ENCODE data around the gene NFE2.
A peak's percentile ranks its signal among the peaks of the same experiment; 100 is the strongest.
"Not testable (repeated sequence)": the region's sequence is repeated elsewhere in the genome, so short reads cannot be mapped to it uniquely, and the experiment has no call there.

The NFE2 gene

GRCh38 chr12:54281261-54281638 lies 19.6 kb downstream of the NFE2 start:
- not testable (repeated sequence) for DNase-seq

GRCh38 chr12:54280468-54281260 lies 20.2 kb downstream of the NFE2 start, which contains the start of gene HNRNPA1:
HNRNPA1 (plus strand) TSS chr12:54280726; CDS start chr12:54280808, 82 bp downstream.
- peak; percentile 98 to 100 for DNase-seq

DNA sequence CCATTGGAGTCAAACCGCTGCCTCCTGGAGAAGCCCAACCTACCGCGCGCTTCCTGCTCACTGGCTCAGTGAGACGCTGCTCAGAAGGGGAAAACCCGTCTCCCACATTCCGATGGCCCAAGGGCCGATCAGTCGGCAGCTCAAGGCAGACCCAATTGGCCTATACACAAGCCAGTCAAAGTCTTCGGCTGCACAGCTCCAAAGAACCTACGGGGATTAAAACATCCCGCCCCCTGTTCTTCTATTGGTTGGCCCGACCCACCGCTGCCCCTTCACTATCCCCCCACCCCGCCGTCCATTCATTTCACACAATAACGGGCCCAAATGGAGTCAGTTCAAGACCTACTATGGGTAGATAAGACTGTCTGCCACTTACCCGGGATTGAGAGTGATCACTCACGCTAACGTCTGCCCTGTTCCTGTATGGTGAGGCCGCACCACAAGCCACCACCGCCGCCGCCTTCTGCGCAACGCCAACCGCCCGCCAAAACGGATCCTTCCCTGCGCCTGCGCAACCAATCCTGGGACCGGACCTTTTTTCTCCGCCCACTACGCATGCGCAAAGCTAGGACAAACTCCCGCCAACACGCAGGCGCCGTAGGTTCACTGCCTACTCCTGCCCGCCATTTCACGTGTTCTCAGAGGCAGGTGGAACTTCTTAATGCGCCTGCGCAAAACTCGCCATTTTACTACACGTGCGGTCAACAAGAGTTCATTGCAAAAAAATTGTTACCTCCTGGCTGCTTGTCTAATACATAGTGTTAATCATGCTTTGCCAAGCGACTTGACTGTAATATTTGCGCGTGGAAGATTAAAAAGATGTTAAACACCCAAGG lies 21.0 kb downstream of the NFE2 start, which contains the start of gene CBX5:
TSS of gene CBX5 (minus strand) at position 491 of the 836 bp plus-strand sequence. CDS start 22,472 bp downstream, outside the sequence.
- peak; percentile 97 to 99 for DNase-seq

GRCh38 chr12:54279227-54279631 lies 21.6 kb downstream of the NFE2 start:
- peak in 1 of 2 experiments; percentile 47 for DNase-seq

- DNase-seq: no peak
These were observed 23.0 kb downstream of the NFE2 start for GRCh38 chr12:54277823-54278276.

GRCh38 chr12:54276368-54276767 lies 24.4 kb downstream of the NFE2 start:
- DNase-seq: no peak

- DNase-seq: no peak
These were observed 26.8 kb downstream of the NFE2 start for GRCh38 chr12:54273981-54274380.

DNA sequence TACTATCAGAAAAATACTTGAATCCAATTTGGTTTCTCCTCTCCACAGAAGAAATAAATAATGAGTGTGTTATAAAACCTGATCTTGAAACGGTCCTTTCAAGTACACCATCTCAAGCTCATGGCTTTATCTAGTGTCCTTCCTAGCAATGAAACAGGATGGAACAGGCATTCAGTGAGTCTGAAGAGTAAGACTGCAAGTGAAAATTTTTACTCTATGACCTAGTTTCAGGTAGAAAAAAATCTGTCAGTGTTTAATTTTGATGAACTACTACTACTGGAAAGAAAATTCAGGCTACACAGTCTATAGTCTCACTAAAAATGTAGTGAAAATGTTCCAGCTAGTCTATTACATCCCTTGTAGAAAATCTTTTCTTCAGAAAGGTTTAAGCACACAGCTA lies 28.6 kb downstream of the NFE2 start:
- DNase-seq: no peak

GRCh38 chr12:54270345-54270744 lies 30.5 kb downstream of the NFE2 start:
- DNase-seq: no peak

- no peak for DNase-seq
These were observed 34.0 kb downstream of the NFE2 start for GRCh38 chr12:54266852-54267251.

DNA sequence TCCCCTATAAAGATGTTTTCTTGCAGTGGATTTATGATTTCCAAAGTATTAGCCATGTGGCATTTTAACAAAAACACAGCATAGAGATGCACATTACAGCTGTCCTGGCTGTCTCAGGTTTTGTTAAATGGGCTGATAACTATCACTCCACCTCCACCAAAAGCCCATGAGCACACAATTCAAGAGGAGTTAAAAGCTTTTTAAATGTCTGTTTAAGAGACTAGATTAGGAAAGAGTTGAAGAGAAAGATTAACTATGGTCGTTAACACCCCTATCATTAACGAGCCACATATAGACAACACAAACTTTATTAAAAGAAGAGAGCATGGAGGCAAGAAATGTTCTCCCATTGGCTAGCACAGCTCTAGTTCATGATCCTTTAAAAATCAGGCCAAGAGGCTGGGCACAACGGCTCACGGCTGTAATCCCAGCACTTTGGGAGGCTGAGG lies 35.4 kb downstream of the NFE2 start:
- no peak for DNase-seq

- DNase-seq: peak; percentile 33 to 57
These were observed 38.4 kb downstream of the NFE2 start for GRCh38 chr12:54262403-54262925.

DNA sequence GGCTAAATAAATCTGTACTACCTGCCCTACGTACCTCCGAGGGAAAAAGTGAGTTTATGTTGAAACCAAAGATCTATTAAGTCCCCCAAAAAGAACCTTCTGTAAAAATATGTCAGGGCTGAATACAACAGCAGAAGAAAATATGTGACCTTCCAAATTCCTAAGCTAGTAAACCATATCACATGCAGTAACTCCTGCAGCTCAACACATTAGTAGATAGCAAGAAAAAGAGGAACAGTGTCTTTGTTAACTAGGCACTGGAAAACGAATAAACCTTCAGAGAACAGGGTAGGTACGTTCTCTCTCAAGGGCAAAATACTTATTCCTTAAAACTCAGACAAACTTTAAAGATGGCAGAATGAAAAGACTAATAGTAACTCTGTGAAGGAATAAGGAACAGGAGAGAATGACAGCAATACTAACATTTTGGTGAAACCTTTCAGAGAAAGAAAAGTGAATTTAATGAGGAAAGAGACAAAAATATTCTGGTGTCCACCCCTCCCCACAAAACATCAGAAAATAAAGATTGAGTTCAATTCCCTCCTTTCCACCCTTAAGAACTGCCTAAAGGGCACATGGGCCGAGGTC lies 38.9 kb downstream of the NFE2 start:
- no peak for DNase-seq

GRCh38 chr12:54259194-54260011 lies 41.4 kb downstream of the NFE2 start:
- DNase-seq: peak; percentile 80 to 96

- peak in 1 of 2 experiments; percentile 32 for DNase-seq
These were observed 42.6 kb downstream of the NFE2 start for GRCh38 chr12:54258201-54258681.

GRCh38 chr12:54257332-54257731 lies 43.5 kb downstream of the NFE2 start:
- no peak for DNase-seq

- DNase-seq: no peak
These were observed 47.6 kb downstream of the NFE2 start for GRCh38 chr12:54253240-54253639.

GRCh38 chr12:54251667-54252284 lies 49.0 kb downstream of the NFE2 start:
- DNase-seq: peak in 1 of 2 experiments; percentile 70

DNA sequence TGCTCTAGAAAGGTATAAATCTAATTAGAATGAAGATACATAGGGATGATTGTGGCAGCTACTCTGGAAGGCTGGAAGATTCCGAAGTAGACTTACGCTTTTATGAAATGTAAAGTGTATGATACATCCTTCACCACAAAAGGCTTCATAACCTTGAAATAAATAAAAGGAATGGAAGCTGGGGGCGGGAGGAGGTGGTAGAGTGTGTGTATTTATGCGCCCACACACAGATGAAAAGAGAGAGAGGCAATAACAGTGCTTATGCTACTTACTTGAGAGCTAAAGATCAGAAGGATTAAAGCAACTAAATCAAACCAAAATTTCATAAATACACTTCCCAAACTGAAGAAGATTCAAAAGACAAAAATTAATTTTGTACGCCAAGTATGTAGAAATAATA lies 51.3 kb downstream of the NFE2 start:
- no peak for DNase-seq

DNA sequence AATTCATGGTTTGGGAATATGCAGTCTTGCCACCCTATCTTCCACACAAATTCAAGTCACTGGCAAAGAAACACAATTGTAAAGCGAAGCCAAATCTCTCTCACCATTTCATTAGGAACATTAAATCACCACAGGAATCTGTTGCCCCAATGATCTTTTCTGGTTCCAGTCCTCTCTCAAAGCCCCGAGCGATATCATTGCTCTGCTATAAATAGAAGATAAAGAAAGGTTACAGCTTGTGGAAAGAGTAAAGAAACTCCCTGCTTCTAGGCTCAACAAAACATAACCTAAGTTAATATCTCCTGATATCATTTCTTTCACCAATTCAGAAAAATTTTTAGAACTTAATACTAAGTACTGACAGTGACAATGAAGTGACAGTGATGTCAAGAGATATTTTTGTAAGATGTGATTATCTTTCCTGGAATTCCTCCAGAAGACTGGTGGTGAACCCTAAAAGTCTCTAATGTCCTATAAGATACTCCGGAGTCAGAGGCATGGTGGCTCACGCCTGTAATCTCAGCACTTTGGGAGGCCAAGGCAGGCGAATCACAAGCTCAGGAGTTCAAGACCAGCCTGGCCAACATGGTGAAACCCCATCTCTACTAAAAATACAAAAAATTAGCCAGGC lies 54.7 kb downstream of the NFE2 start:
- no peak for DNase-seq

All from SW 1271 (cell line).